NCI-H2029 (cell line): ENCODE results near the gene FAM151A.

Experiments
- DNase-seq: peaks from one replicate; lab custom pipeline; 2025; lab: John Stamatoyannopoulos, UW

Gene FAM151A

DNA sequence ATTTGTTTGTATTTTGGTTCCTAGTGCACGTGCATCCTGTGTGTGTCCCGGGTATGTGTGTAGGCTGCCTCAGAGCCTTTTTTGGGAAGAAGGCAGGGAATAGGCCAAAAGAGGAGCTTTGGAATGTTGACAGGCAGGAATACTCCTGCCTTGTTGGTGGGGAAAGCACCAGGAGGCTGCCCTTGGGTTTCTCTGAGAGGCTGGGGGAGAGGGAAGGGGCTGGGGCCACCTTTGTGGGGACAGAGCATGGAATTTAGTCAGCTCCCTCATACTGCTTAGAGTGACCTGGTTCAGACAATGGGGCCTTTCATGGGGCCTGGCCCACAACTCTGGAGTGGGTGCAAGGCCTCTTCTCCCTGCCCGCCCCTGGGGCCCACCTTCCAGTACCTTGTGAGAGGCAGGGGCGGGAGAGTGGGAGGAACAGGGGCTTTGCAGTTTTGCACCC is 44.0 kb downstream of the FAM151A start:
- no peak for DNase-seq

DNA sequence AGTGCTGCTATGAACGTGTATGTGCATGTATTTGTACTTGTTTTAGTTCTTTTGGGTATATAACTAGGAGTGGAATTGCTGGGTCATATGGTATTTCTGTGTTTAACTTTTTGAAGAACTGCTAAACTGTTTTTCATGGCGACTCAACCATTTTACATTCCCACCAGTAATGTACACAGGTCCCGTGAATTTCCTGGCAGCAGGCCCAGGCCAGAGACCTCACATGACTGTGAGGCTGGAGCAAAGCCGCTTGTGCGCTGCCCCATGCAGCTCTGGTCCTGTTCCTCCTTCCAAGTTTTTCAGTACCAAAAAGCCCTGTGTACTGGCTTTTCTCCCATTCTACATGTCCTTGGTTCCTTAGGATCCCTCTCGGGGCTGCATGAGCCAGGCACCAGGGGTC is 45.7 kb downstream of the FAM151A start:
- DNase-seq: peak; percentile 73

DNA sequence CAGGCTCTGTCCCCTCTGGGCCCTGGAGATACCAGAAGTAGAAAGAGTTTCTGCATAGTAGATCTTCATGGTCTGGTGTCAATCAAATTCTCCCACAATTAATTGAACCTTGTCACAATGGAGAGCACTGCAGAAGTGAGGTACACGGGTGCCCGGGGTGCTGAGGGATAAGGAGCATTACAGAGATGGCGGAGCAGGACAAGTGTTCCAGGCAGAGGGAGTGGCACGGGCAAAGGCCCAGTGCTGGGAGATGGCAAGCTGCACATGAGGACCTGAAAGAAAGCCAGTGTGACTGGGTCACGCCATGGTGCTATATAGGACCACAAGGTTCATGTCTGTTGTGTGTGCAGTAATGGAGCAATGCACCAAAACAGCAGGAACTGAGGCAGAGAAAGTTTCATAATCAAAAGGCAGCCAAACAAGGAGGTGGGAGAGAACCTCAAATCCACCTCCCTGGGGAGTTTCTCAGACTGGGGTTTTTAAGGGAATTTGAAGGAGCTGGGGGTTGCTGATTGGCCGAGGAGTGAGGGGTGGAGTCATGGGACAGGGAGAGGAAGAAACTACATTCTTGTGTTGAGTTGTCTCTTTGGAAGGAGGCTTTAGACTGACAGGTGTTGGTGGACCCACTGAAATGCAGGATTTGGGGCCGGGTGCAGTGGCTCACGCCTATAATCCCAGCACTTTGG is 47.6 kb downstream of the FAM151A start:
- DNase-seq: no peak

DNA sequence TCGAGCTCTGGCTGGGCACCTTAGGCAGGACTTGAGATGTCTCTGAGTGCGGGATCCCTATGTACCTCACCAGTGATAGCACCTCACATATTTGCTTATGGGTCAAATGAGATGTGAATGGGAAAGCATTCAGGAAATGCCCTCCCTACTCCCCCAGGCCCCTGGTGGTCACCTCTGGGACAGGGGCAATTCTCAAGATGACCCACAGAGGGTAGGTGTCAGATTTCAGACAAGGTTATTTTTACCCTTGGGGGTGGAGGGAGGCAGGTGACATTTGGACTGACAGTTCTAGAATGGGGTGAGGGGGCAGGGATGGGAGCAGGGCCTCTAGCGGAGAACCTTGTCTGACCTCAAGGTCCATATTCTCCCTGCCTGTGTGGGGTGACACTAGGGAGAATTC is 48.2 kb downstream of the FAM151A start:
- DNase-seq: no peak

DNA sequence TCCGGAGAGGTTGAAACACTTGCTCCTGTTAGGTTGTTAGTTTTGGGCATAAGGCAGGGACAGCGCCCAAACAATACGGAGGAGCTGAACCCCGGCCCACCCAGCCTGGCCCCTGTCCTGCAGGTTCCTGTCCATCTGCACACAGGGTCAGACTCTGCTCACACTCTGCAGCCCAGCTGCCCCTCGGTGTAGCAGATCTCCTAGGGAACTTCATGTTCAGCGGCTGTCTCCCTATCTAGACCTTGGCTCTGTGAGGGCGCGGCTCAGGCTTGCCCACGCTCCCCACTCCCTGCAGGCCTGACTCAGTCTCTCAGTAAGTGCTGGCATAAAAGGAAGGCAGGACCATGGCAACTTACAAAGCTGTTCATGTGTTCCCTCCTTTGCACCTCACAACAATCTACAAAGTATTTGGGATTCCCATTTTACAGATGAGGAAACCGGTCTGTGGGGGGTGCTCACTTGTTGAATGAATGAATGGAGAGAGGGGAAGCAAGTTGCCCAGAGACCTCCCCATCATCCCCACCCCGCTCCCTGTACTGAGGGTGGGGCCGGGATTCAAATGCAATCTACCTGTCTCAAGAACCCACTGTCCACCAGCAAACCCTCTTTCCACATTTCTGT is 49.1 kb downstream of the FAM151A start:
- no peak for DNase-seq

DNA sequence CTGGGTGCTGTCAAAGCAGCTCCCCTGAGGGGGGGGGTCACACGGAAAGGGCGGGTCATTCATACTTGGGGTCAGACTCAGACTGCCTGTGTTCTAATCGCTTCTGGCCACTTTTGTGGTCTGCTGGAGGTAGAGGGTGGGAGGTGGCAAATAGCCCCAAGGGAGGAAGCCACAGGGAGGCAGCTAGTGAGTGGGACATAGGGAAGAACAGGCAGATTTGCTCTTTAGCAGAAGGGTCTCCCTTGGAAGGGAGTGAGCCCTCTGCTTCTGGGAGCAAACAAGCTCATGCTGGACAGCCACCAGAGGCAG is 50.8 kb downstream of the FAM151A start:
- DNase-seq: no peak

DNA sequence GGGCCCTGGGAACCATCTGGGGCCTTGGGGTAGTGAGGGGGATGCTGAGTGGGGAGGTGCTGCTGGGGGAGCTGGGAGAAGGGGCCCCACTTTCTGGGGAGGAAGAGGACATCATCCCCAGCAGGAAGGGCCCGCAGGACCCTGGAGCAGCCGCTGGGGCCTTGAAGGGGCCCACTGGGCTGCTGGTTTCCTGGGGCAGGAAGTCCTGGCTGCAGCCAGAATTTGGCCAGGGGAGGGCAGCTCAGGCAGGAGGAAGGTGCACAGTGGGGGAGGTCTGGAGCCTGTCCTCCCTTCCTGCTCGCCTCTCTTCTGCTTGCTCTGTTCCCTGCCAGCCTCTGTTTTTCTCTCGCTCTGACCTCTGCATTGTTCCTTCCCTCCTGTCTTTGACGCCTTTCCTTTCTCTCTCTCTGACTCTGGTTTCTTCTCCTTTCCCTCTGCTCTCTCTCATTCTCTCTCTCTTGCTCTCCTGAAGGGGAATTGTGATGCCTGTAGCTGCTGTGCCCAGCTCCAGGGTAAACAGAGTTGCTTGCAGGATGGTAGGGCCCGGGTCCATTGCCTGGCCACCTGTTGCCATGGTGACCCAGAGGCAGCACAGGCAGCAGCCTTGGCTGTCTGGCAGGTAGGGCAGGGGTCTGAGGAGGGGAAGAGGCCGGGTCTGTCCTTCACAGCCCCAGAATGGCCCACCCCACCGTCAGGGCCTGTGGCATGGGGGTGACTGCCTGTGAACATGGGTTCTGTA is 51.4 kb downstream of the FAM151A start:
- DNase-seq: no peak

DNA sequence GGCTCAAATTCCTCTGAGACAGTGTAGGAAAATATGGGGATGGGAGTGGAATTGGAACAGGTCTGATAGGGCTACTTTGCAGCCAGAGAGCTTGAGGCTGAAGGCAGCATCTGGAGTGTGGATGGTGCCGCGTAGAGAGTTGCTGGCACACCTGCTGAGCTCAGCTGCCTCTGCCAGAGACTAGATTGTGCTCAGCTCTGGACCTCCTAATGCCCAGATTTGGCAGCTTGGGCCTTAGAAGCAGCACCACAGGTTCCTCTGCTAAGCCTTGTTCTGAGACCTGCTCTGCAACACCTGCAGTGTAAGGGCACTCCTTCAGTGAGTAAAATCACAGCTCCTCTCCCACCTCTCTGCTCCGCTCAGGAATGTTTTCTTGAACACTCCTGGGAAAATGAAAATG is 52.0 kb downstream of the FAM151A start:
- DNase-seq: no peak

DNA sequence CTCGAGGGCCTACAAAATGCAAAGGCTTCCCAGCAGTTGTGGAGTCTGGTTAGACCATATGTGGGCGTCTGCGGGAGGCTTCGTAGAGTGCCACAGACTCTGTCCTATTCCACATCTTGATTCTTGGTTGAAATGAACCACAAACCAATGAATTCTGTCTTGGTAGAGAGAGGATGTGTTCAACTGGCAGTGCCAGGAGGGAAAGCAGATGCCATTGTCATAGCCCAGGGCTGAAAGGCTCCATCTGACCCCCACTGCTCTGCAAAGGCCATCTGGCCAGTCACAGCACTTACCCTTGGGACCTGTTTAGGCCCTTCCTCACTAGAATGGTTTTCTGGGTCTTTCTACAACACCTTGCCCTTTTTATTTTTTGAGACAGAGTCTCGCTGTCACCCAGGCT is 53.2 kb downstream of the FAM151A start:
- DNase-seq: no peak

DNA sequence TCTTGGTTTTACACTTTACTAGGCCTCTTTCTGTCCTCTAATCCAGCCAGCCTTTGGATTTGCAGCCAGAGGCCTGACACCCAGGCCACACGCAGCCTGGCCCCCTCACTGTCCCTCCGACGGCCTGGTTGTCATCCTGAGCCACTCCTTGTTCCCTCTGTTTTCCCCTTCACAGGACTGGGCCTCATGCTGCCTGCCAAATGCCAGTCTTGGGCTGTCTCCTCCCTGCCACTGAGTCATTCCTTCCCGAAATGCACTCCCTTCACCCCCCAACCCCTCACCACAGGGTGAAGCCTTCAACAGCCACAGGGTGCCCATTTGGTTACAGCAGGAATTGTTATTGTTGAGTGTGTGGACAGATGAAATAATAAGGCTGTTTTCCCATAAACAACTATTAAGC is 54.0 kb downstream of the FAM151A start:
- no peak for DNase-seq

DNA sequence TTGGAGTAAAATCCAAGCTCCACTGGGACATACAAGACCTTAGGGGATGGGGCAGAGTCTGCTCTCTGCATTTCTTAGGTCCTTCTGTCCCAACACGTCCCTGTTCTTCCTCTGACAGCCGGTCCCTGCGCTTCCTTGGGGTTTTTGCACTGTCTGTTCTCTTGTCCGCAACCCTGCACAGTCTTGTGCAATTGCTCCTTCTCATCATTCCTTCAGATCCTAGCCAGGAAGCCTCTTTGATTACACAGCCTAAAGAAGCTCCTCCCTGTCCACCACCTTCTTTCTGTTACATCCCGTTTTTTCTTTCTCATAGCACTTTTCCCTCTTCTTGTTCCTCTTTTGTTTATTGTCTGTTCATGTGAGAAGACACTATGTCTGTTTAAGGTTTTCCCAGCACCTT is 55.4 kb downstream of the FAM151A start:
- no peak for DNase-seq

DNA sequence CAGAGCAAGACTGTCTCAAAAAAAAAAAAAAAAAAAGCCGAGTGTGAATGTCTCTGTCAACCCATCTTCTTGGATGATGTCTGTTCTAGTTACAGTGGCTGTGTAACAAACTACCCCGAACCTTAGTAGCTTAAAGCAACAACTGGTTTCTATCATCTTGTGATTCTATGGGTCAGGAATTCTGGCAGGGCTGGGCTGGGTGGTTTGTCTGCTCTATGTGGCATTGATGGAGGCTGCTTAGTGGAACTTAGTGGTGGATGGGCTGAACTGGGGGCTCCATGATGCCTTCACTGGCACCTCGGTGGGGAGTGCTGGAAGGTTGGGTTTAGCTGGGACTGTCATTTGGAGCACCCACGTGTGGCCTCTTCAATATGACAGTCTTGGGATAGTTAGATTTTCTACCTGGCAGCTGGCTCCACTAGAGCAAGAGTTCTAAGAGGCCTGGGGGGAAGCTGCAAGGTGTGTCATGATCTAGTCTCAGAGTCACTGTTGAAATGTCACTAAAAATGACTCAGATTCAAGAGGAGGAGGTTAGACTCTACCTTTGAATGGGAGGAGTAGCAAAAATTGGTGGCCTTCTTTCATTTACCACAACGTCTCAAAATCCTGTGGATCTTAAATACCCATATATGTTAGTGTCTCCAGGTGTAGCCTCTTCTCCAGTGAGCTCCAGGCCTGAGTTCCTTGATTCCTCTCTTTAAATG is 56.7 kb downstream of the FAM151A start:
- no peak for DNase-seq

DNA sequence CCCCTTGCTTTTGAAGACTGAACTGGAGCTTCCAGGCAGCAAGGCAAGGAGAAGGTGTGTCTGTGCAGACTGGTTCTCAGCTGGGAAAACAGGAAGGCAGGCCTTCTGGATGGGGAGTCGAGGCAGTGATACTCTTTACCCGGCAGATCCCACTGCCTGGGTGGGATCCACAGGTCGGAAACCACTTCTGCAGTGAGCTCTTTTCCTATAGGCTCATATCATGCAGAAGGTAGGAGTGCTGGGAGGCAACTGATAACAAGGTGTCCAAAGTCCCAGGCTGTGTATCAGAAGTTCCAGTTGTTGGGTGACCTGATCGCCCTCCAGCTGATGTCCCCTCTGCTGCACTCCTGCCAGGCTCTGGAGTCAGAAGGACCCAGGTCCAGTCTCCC is 58.2 kb downstream of the FAM151A start:
- no peak for DNase-seq

DNA sequence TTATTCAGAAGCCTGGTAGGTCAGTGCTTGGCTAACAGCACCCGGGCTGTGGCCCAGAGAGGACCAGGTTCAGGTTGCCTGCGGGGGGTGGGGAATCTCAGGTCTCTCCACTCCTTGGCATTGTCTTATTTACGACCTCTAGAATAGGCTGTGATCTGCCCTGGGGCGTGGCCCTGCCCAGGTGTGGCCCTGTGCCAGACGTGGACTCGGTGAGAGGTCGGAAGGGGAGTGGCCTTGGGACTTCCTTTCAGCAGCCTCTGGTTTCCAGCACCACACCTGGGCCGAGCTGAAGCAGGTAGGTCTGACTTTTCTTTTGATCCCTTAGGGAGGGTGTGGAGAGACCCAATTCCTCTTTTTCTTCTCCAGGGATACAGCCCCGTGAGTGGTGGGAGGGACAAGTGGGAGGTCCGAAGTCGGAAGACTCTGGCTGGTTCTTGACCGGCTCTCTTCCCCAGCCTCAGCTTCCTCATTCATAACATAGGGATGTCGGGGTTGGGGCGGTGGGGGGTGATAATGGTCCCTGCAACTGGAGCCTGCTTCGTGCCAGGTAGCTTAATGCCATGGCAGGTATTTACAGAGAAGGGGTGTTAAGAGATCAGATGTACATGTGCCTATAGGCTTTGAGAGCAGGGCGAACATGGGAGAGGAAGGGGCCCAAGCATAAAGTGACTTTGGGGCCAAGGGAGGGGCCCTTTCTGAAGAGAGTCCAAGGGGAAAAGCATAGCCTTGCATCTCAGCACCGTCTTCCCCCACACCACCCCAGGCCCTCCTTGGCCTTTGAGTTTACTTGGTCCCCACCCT is 58.8 kb downstream of the FAM151A start:
- peak; percentile 98 for DNase-seq

DNA sequence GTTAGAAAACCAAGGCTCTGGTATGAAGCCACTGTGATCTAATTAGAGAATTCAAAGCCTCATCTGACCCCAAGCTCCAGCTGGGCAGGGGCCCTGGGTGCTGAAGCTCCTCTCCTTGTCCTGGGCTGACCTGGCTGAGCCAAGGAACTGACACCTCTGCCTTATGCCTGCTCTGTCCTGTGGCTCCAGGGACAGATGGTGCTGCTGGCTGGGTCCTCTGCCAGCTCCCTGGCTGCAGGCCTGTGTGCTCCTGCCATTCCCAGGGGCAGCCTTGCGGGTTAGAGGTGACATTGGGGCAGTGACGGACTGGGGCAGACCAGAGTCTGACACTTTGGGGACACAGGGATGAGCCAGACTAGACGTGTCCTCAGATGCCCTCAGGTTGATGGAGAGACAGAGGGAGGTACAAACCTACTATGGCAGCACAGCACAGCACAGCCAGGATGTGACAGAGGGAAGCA is 63.5 kb downstream of the FAM151A start:
- no peak for DNase-seq
